Measurements from ENCODE around the gene RIC3.
"Not testable (repeated sequence)": the region's sequence is repeated elsewhere in the genome, so short reads cannot be mapped to it uniquely, and the experiment has no call there.

RIC3 gene

GRCh38 chr11:8186429-8186828 is 17.6 kb upstream of the RIC3 start:
- no peak for DNase-seq

- DNase-seq: no peak
Measured at GRCh38 chr11:8183111-8183510, 14.3 kb upstream of the RIC3 start.

- DNase-seq: no peak
Measured at GRCh38 chr11:8180469-8180868, 11.6 kb upstream of the RIC3 start.

GRCh38 chr11:8178297-8178696 is 9.5 kb upstream of the RIC3 start:
- no peak for DNase-seq

GRCh38 chr11:8177136-8177535 is 8.3 kb upstream of the RIC3 start:
- DNase-seq: no peak

- DNase-seq: peak in 1 of 14 donors; percentile 14
Measured at GRCh38 chr11:8167796-8168195, 1.0 kb downstream of the RIC3 start.

GRCh38 chr11:8164746-8165145 is 4.1 kb downstream of the RIC3 start:
- no peak for DNase-seq

GRCh38 chr11:8161627-8162304 is 7.1 kb downstream of the RIC3 start:
- not testable (repeated sequence) for DNase-seq

- no peak for DNase-seq
Measured at GRCh38 chr11:8156877-8157276, 11.9 kb downstream of the RIC3 start.

- DNase-seq: no peak
Measured at GRCh38 chr11:8149726-8150125, 19.1 kb downstream of the RIC3 start.

- no peak for DNase-seq
Measured at GRCh38 chr11:8138526-8138925, 30.3 kb downstream of the RIC3 start.

GRCh38 chr11:8127447-8127846 is 41.4 kb downstream of the RIC3 start:
- DNase-seq: peak in 1 of 14 donors; percentile 4

- DNase-seq: no peak
Measured at GRCh38 chr11:8126649-8127289, 42.1 kb downstream of the RIC3 start.

GRCh38 chr11:8122173-8122764 is 46.6 kb downstream of the RIC3 start:
- no peak for DNase-seq

- peak in 1 of 14 donors; percentile 77 for DNase-seq
Measured at GRCh38 chr11:8111636-8112035, 57.2 kb downstream of the RIC3 start.

- no peak for DNase-seq
Measured at GRCh38 chr11:8110396-8110795, 58.4 kb downstream of the RIC3 start.

GRCh38 chr11:8109675-8110074 is 59.1 kb downstream of the RIC3 start:
- no peak for DNase-seq

- DNase-seq: no peak
Measured at GRCh38 chr11:8108421-8108820, 60.4 kb downstream of the RIC3 start.

GRCh38 chr11:8107642-8108041 is 61.2 kb downstream of the RIC3 start:
- no peak for DNase-seq

- no peak for DNase-seq
Measured at GRCh38 chr11:8106679-8107078, 62.1 kb downstream of the RIC3 start.

GRCh38 chr11:8105666-8106065 is 63.2 kb downstream of the RIC3 start:
- no peak for DNase-seq

GRCh38 chr11:8105133-8105532 is 63.7 kb downstream of the RIC3 start:
- no peak for DNase-seq

GRCh38 chr11:8103909-8104308 is 64.9 kb downstream of the RIC3 start:
- DNase-seq: no peak

- no peak for DNase-seq
Measured at GRCh38 chr11:8102965-8103364, 65.9 kb downstream of the RIC3 start.
